GM12878 (cell line): ENCODE measurements around the gene TSC22D3.

Source experiments
- ATF7 ChIP-seq: fragments of 450-650 bp; IDR thresholded peaks from 2 replicates; pipeline ENCODE4 v1.6.1; 2016; ENCODE audit warnings: low read depth, mild to moderate bottlenecking
- CTCF ChIP-seq, 3 experiments: IDR thresholded peaks in 2 of 3; conservative IDR thresholded peaks in 1 of 3; 2 replicates each; pipeline ENCODE4 v1.5.1; 2011; ENCODE audit warnings: low read depth in 3 of 3, low read length in 3 of 3, mild to moderate bottlenecking in 3 of 3, control low read depth in 2 of 3, moderate library complexity in 2 of 3, inconsistent platforms in 1 of 3, mixed read lengths in 1 of 3; ENCODE audit not compliant: control insufficient read depth in 2 of 3, insufficient read depth in 1 of 3; ENCODE audit errors: extremely low read depth in 1 of 3
- FOXK2 ChIP-seq: fragments of 450-650 bp; IDR thresholded peaks from 2 replicates; pipeline ENCODE4 v1.6.1; 2017; ENCODE audit warnings: mild to moderate bottlenecking, moderate library complexity
- FOXM1 ChIP-seq: IDR thresholded peaks from 2 replicates; pipeline ENCODE4 v1.6.1; 2012; ENCODE audit warnings: low read depth, mild to moderate bottlenecking, inconsistent platforms, low read length, moderate library complexity
- POLR2A ChIP-seq: IDR thresholded peaks from 2 replicates; pipeline ENCODE4 v1.6.1; 2011; ENCODE audit warnings: low read depth, mild to moderate bottlenecking, low read length
- RELA ChIP-seq: fragments of 450-650 bp; IDR thresholded peaks from 2 replicates; pipeline ENCODE4 v1.8.0; 2014; ENCODE audit warnings: borderline replicate concordance; ENCODE audit not compliant: partially characterized antibody
- RFX5 ChIP-seq: IDR thresholded peaks from 2 replicates; pipeline ENCODE4 v1.6.1; 2011; ENCODE audit warnings: low read depth, low read length, improper control_type of control experiment
- SIX5 ChIP-seq: IDR thresholded peaks from 2 replicates; pipeline ENCODE4 v1.6.1; 2011; ENCODE audit warnings: mild to moderate bottlenecking, low read depth, low read length, moderate library complexity; ENCODE audit not compliant: severe bottlenecking
- SREBF2 ChIP-seq: IDR thresholded peaks from 2 replicates; pipeline ENCODE4 v1.6.1; 2012; ENCODE audit warnings: mild to moderate bottlenecking, low read length
- USF1 ChIP-seq: IDR thresholded peaks from 2 replicates; pipeline ENCODE4 v1.6.1; 2011; ENCODE audit warnings: borderline replicate concordance, low read depth, mild to moderate bottlenecking, moderate library complexity, mixed read lengths, low read length; ENCODE audit not compliant: insufficient read depth; ENCODE audit errors: extremely low read length
- YY1 ChIP-seq: IDR thresholded peaks from 2 replicates; pipeline ENCODE4 v1.6.1; 2011; ENCODE audit warnings: low read depth, mild to moderate bottlenecking, low read length
- ZBTB40 ChIP-seq: fragments of 450-650 bp; IDR thresholded peaks from 2 replicates; pipeline ENCODE4 v1.6.1; 2016; ENCODE audit warnings: mild to moderate bottlenecking, moderate library complexity, borderline replicate concordance
- ZNF24 ChIP-seq: fragments of 450-650 bp; IDR thresholded peaks from 2 replicates; pipeline ENCODE4 v1.6.1; 2017; ENCODE audit warnings: antibody characterized with exemption, mild to moderate bottlenecking

- TF ChIP-seq SREBF2 (no peak), RELA (no peak), SIX5 (no peak), POLR2A (no peak), ZNF24 (no peak), ATF7 (no peak), YY1 (no peak), FOXM1 (no peak), USF1 (no peak), RFX5 (no peak), FOXK2 (no peak), ZBTB40 (no peak), CTCF (IDR thresholded peaks at IDR 0.05 in 2 of 3, conservative IDR thresholded peaks at IDR 0.05 in 1 of 3; ENCODE audit: control insufficient read depth in 2 of 3, extremely low read depth in 1 of 3, insufficient read depth in 1 of 3, low read depth in 3 of 3, low read length in 3 of 3) (no peak)
Observed at GRCh38 chrX:107683931-107684330, 91.7 kb downstream of the TSC22D3 start.
